Measurements from ENCODE around the gene TMEM184A. TPM values are rescaled to one million over a fixed set of nuclear protein-coding genes. Genes with fewer than 3 reads are reported as not detected.
A peak's percentile ranks its signal among the peaks of the same experiment; 100 is the strongest.

The TMEM184A gene
- total RNA-seq, 1 donor, result not detected

- no peak for TF ChIP-seq CTCF (IDR thresholded peaks at IDR 0.05; ENCODE audit: insufficient read depth, low read length)
- peak overlapping the region; percentile 77 for H3K4me3 ChIP-seq (ENCODE audit: low read depth, low read length)
- DNase-seq (ENCODE audit: low read depth), result no peak
Observed at GRCh38 chr7:1531979-1532455, 24.0 kb downstream of the TMEM184A start.

GRCh38 chr7:1531263-1531978 is 24.6 kb downstream of the TMEM184A start:
- no peak for DNase-seq (ENCODE audit: low read depth)
- TF ChIP-seq CTCF (IDR thresholded peaks at IDR 0.05; ENCODE audit: insufficient read depth, low read length), result no peak
- peak overlapping the region; percentile 77 for H3K4me3 ChIP-seq (ENCODE audit: low read depth, low read length)

GRCh38 chr7:1530946-1531262 is 25.1 kb downstream of the TMEM184A start:
- DNase-seq (ENCODE audit: low read depth), result no peak
- peak overlapping the region; percentile 77 for H3K4me3 ChIP-seq (ENCODE audit: low read depth, low read length)
- TF ChIP-seq CTCF (IDR thresholded peaks at IDR 0.05; ENCODE audit: insufficient read depth, low read length), result no peak

GRCh38 chr7:1529383-1530116 is 26.5 kb downstream of the TMEM184A start:
- no peak for TF ChIP-seq CTCF (IDR thresholded peaks at IDR 0.05; ENCODE audit: insufficient read depth, low read length)
- H3K4me3 ChIP-seq (ENCODE audit: low read depth, low read length), result no peak overlapping the region

GRCh38 chr7:1526271-1526754 is 29.7 kb downstream of the TMEM184A start:
- DNase-seq (ENCODE audit: low read depth), result peak; percentile 79
- no peak for TF ChIP-seq CTCF (IDR thresholded peaks at IDR 0.05; ENCODE audit: insufficient read depth, low read length)
- H3K4me3 ChIP-seq (ENCODE audit: low read depth, low read length), result peak overlapping the region; percentile 15

More at GRCh38 chr7:1529383-1530116, 26.5 kb downstream of the TMEM184A start:
- DNase-seq (ENCODE audit: low read depth), result no peak

- DNase-seq (ENCODE audit: low read depth), result no peak
- no peak overlapping the region for H3K4me3 ChIP-seq (ENCODE audit: low read depth, low read length)
- TF ChIP-seq CTCF (IDR thresholded peaks at IDR 0.05; ENCODE audit: insufficient read depth, low read length), result no peak
Observed at GRCh38 chr7:1525409-1525808, 30.6 kb downstream of the TMEM184A start.
